Brain pericyte (primary cell): Measurements from ENCODE around the gene RSAD2.

Source experiments
- DNase-seq: peaks from one replicate; pipeline ENCODE4 v3.0.0-alpha.2; 2012; ENCODE audit warnings: low read depth, low spot score

RSAD2 gene

GRCh38 chr2:6905668-6906067 lies 28.1 kb downstream of the RSAD2 start:
- DNase-seq = no peak

- DNase-seq = no peak
Observed at GRCh38 chr2:6906165-6906741, 28.7 kb downstream of the RSAD2 start.

GRCh38 chr2:6908291-6908690 lies 30.7 kb downstream of the RSAD2 start:
- DNase-seq = no peak

- no peak for DNase-seq
Observed at GRCh38 chr2:6909431-6910385, 32.1 kb downstream of the RSAD2 start.

- no peak for DNase-seq
Observed at GRCh38 chr2:6911721-6912120, 34.1 kb downstream of the RSAD2 start.

- no peak for DNase-seq
Observed at GRCh38 chr2:6913415-6914157, 36.0 kb downstream of the RSAD2 start.

- DNase-seq = no peak
Observed at GRCh38 chr2:6914828-6915227, 37.3 kb downstream of the RSAD2 start.

- DNase-seq = no peak
Observed at GRCh38 chr2:6915399-6915798, 37.8 kb downstream of the RSAD2 start.

GRCh38 chr2:6916224-6916623 lies 38.6 kb downstream of the RSAD2 start:
- no peak for DNase-seq

GRCh38 chr2:6916736-6917070 lies 39.1 kb downstream of the RSAD2 start:
- no peak for DNase-seq

- DNase-seq = no peak
Observed at GRCh38 chr2:6917071-6917760, 39.6 kb downstream of the RSAD2 start, which contains the start of gene RNF144A. Gene RNF144A, plus strand, starts transcription at chr2:6917412. Its CDS starts 79,515 bp downstream, at chr2:6996927.

GRCh38 chr2:6917761-6918421 lies 40.3 kb downstream of the RSAD2 start:
- no peak for DNase-seq

GRCh38 chr2:6919901-6920742 lies 42.5 kb downstream of the RSAD2 start:
- no peak for DNase-seq

- DNase-seq = no peak
Observed at GRCh38 chr2:6920743-6921064, 43.1 kb downstream of the RSAD2 start.

- no peak for DNase-seq
Observed at GRCh38 chr2:6921321-6921922, 43.8 kb downstream of the RSAD2 start.

- DNase-seq = no peak
Observed at GRCh38 chr2:6922201-6922656, 44.7 kb downstream of the RSAD2 start.

- DNase-seq = no peak
Observed at GRCh38 chr2:6923319-6923718, 45.7 kb downstream of the RSAD2 start.

- DNase-seq = no peak
Observed at GRCh38 chr2:6924101-6924923, 46.7 kb downstream of the RSAD2 start.

- DNase-seq = no peak
Observed at GRCh38 chr2:6924924-6925409, 47.4 kb downstream of the RSAD2 start.
